Hepatocyte (in vitro differentiated cells): Measurements from ENCODE around the gene GGA3.

Experiments
- EZH2 ChIP-seq: fragments of 200-600 bp; sonication (generic); IDR thresholded peaks from 2 replicates; pipeline ENCODE4 v1.6.1; 2016; ENCODE audit warnings: antibody characterized with exemption, mild to moderate bottlenecking, borderline replicate concordance
- TF ChIP-seq, protein P1 (sequence below): fragments of 200-600 bp; sonication (generic); IDR thresholded peaks from 2 replicates; pipeline ENCODE4 v1.5.1; 2016; ENCODE audit warnings: antibody characterized with exemption, mild to moderate bottlenecking; ENCODE audit not compliant: poor library complexity

DNA sequence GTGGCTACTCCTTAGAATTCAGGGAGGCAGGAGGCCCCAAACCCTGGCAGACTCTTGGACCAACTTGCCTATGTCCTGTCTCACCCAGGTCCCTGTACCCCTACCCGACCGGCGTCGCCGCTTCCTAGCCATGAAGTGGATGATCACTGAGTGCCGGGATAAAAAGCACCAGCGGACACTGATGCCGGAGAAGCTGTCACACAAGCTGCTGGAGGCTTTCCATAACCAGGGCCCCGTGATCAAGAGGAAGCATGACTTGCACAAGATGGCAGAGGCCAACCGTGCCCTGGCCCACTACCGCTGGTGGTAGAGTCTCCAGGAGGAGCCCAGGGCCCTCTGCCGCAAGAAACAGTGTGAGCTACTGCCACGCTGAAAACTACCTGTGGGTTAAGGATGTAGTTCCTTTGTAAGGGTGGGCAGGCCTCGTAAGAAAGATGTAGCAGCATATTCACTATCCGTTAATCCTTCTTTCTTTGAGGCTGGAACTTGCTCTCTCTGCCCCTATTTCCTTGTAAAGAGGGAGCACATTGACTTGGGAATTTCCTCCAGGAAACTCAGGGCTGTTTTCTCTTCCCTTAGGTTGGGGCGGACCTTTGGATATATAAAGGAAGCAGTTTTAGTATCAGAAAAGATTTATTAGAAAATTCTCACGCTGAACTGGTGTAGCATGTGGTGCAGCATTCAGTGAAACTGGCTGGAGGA, 4.4 kb upstream of the GGA3 start:
- no peak for TF ChIP-seq EZH2
- TF ChIP-seq, protein P1, sequence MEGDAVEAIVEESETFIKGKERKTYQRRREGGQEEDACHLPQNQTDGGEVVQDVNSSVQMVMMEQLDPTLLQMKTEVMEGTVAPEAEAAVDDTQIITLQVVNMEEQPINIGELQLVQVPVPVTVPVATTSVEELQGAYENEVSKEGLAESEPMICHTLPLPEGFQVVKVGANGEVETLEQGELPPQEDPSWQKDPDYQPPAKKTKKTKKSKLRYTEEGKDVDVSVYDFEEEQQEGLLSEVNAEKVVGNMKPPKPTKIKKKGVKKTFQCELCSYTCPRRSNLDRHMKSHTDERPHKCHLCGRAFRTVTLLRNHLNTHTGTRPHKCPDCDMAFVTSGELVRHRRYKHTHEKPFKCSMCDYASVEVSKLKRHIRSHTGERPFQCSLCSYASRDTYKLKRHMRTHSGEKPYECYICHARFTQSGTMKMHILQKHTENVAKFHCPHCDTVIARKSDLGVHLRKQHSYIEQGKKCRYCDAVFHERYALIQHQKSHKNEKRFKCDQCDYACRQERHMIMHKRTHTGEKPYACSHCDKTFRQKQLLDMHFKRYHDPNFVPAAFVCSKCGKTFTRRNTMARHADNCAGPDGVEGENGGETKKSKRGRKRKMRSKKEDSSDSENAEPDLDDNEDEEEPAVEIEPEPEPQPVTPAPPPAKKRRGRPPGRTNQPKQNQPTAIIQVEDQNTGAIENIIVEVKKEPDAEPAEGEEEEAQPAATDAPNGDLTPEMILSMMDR = no peak
